ENCODE data around the gene ATRNL1.

- TF ChIP-seq, protein P1, sequence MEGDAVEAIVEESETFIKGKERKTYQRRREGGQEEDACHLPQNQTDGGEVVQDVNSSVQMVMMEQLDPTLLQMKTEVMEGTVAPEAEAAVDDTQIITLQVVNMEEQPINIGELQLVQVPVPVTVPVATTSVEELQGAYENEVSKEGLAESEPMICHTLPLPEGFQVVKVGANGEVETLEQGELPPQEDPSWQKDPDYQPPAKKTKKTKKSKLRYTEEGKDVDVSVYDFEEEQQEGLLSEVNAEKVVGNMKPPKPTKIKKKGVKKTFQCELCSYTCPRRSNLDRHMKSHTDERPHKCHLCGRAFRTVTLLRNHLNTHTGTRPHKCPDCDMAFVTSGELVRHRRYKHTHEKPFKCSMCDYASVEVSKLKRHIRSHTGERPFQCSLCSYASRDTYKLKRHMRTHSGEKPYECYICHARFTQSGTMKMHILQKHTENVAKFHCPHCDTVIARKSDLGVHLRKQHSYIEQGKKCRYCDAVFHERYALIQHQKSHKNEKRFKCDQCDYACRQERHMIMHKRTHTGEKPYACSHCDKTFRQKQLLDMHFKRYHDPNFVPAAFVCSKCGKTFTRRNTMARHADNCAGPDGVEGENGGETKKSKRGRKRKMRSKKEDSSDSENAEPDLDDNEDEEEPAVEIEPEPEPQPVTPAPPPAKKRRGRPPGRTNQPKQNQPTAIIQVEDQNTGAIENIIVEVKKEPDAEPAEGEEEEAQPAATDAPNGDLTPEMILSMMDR (conservative IDR thresholded peaks at IDR 0.05; ENCODE audit: low read depth in 2 of 2): no peak
- TF ChIP-seq POLR2AphosphoS5 (IDR thresholded peaks at IDR 0.05; ENCODE audit: low read depth) (no peak), EZH2phosphoT487 (IDR thresholded peaks at IDR 0.05; ENCODE audit: unreplicated experiment) (no peak), EZH2 (IDR thresholded peaks at IDR 0.05; ENCODE audit: low read depth, unreplicated experiment) (no peak), JUNB (IDR thresholded peaks at IDR 0.05; ENCODE audit: unreplicated experiment) (no peak), ZNF331 (CRISPR knock-in tag; IDR thresholded peaks at IDR 0.05; ENCODE audit: low read depth) (no peak), NANOG (IDR thresholded peaks at IDR 0.05; ENCODE audit: borderline replicate concordance) (peak; percentile 58; the same call in 1 of the 2 replicates), CREB1 (CRISPR knock-in tag; IDR thresholded peaks at IDR 0.05; ENCODE audit: low read depth) (no peak), ZNF462 (CRISPR knock-in tag; IDR thresholded peaks at IDR 0.05) (no peak), ETS1 (IDR thresholded peaks at IDR 0.05) (no peak), STAT1 (IDR thresholded peaks at IDR 0.05; ENCODE audit: unreplicated experiment) (no peak)
- TF ChIP-seq, protein P2, sequence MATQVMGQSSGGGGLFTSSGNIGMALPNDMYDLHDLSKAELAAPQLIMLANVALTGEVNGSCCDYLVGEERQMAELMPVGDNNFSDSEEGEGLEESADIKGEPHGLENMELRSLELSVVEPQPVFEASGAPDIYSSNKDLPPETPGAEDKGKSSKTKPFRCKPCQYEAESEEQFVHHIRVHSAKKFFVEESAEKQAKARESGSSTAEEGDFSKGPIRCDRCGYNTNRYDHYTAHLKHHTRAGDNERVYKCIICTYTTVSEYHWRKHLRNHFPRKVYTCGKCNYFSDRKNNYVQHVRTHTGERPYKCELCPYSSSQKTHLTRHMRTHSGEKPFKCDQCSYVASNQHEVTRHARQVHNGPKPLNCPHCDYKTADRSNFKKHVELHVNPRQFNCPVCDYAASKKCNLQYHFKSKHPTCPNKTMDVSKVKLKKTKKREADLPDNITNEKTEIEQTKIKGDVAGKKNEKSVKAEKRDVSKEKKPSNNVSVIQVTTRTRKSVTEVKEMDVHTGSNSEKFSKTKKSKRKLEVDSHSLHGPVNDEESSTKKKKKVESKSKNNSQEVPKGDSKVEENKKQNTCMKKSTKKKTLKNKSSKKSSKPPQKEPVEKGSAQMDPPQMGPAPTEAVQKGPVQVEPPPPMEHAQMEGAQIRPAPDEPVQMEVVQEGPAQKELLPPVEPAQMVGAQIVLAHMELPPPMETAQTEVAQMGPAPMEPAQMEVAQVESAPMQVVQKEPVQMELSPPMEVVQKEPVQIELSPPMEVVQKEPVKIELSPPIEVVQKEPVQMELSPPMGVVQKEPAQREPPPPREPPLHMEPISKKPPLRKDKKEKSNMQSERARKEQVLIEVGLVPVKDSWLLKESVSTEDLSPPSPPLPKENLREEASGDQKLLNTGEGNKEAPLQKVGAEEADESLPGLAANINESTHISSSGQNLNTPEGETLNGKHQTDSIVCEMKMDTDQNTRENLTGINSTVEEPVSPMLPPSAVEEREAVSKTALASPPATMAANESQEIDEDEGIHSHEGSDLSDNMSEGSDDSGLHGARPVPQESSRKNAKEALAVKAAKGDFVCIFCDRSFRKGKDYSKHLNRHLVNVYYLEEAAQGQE (IDR thresholded peaks at IDR 0.05; ENCODE audit: unreplicated experiment): no peak
Observed at GRCh38 chr10:115801457-115801856, 708.3 kb downstream of the ATRNL1 start.

Measured in GM23338 (cell line).